K562 (cell line): Measurements from ENCODE around the gene LETM1. TPM values are rescaled to one million over a fixed set of nuclear protein-coding genes. Genes with fewer than 3 reads are reported as not detected.

Experiments used
- ATAC-seq: fragments of 200-7000 bp; cut with Tn5 transposase; 3 replicates; pipeline ENCODE4 v1.9.1; 2020; ENCODE audit warnings: moderate library complexity
- BruUV-seq: library from RNA; stranded (reverse); fragments of 400-500 nt; replicated peaks from 2 replicates; lab custom pipeline; 2021; lab: Mats Ljungman, UMichigan
- CTCF ChIA-PET: fragments of 300-600 bp; formaldehyde crosslinking; extraction: SDS; loops from one replicate; lab custom pipeline; 2021; ENCODE audit warnings: low intra/inter-chr PET ratio; lab: Yijun Ruan, JAX
- POLR2A ChIA-PET: fragments of 300-600, 350-650 bp; sonication (Branson Sonifier 250); formaldehyde crosslinking; extraction: SDS; loops from one replicate; lab custom pipeline; 2021; ENCODE audit warnings: antibody characterized with exemption, inconsistent platforms; lab: Yijun Ruan, JAX
- DNase-seq, 4 experiments: peaks; one replicate each; pipeline versions ENCODE4 v3.0.0 to v3.0.0-alpha.2; 2011 to 2018; ENCODE audit warnings: low spot score in 3 of 4, mixed read lengths in 3 of 4; ENCODE audit errors: extremely low read depth in 1 of 4
- FAIRE-seq: peaks from 2 replicates; lab custom pipeline; 2011; peaks lifted over from hg19 to GRCh38; lab: Jason Lieb, UNC
- H2AFZ ChIP-seq: 2 replicates; pipeline ENCODE4 v1.6.0; 2011; ENCODE audit warnings: low read depth, low read length, control low read depth, inconsistent platforms
- H3K27ac ChIP-seq: fragments of 200-600 bp; 3 replicates; pipeline ENCODE4 v1.8.0; 2011; ENCODE audit warnings: low read depth, mild to moderate bottlenecking, control low read depth, inconsistent platforms, low read length, moderate library complexity, mixed read lengths; ENCODE audit errors: extremely low read depth
- H3K27me3 ChIP-seq, 2 experiments: fragments of 300-600 bp in 1 of 2; 2 replicates in 1 of 2; 3 replicates in 1 of 2; pipeline versions ENCODE4 v1.6.0 to v1.8.0; 2011; ENCODE audit warnings: inconsistent platforms in 2 of 2, low read length in 2 of 2, mild to moderate bottlenecking in 1 of 2, mixed read lengths in 1 of 2, moderate library complexity in 1 of 2; ENCODE audit not compliant: control insufficient read depth in 2 of 2, insufficient read depth in 2 of 2
- H3K36me3 ChIP-seq: fragments of 300-600 bp; 3 replicates; pipeline ENCODE4 v1.8.0; 2011; ENCODE audit warnings: mild to moderate bottlenecking, low read length, inconsistent platforms; ENCODE audit not compliant: control insufficient read depth, insufficient read depth
- H3K4me1 ChIP-seq, 2 experiments: fragments of 200-600 bp in 1 of 2; replicated peaks in 1 of 2; 2 replicates in 1 of 2; 3 replicates in 1 of 2; pipeline versions ENCODE4 v1.5.1 to v1.8.0; 2011; ENCODE audit warnings: inconsistent platforms in 2 of 2, low read length in 2 of 2, mild to moderate bottlenecking in 1 of 2, mixed read lengths in 1 of 2, moderate library complexity in 1 of 2; ENCODE audit not compliant: control insufficient read depth in 2 of 2, insufficient read depth in 2 of 2
- H3K4me2 ChIP-seq: 2 replicates; pipeline ENCODE4 v1.6.1; 2011; ENCODE audit warnings: low read length, control low read depth, inconsistent platforms, mixed read lengths; ENCODE audit not compliant: insufficient read depth
- H3K4me3 ChIP-seq: fragments of 200-600 bp; sonication (generic), shearing (Covaris generic); 2 replicates; pipeline ENCODE4 v1.5.1; 2016; ENCODE audit warnings: control low read depth, inconsistent platforms
- H3K79me2 ChIP-seq: fragments of 200-600 bp; 3 replicates; pipeline ENCODE4 v1.8.0; 2011; ENCODE audit warnings: low read length, inconsistent platforms; ENCODE audit not compliant: control insufficient read depth, insufficient read depth
- H3K9ac ChIP-seq, 2 experiments: 2 replicates each; pipeline versions ENCODE4 v1.6.0 to v1.6.1; 2011; ENCODE audit warnings: low read depth in 2 of 2, low read length in 2 of 2, control low read depth in 1 of 2, inconsistent platforms in 1 of 2, mild to moderate bottlenecking in 1 of 2, mixed read lengths in 1 of 2; ENCODE audit not compliant: insufficient read depth in 1 of 2
- H3K9me1 ChIP-seq: one replicate; pipeline ENCODE4 v1.6.0; 2011; ENCODE audit warnings: inconsistent platforms, mild to moderate bottlenecking, low read length, moderate library complexity; ENCODE audit not compliant: control insufficient read depth, insufficient read depth
- H3K9me3 ChIP-seq: replicated peaks from 2 replicates; pipeline ENCODE4 v1.5.1; 2011; ENCODE audit warnings: low read depth, low read length, inconsistent platforms; ENCODE audit not compliant: control insufficient read depth, insufficient read depth
- H4K20me1 ChIP-seq: replicated peaks from 2 replicates; pipeline ENCODE4 v1.6.1; 2011; ENCODE audit warnings: low read length, inconsistent platforms, mixed read lengths; ENCODE audit not compliant: control insufficient read depth, insufficient read depth
- FOXA3 ChIP-seq, 2 experiments: fragments of 450-650 bp in 1 of 2; sonication (generic) in 1 of 2; formaldehyde crosslinking; IDR thresholded peaks in 1 of 2; conservative IDR thresholded peaks in 1 of 2; 2 replicates each; pipeline versions ENCODE4 v1.4.0 to v1.8.0; 2020 to 2022; ENCODE audit warnings: mild to moderate bottlenecking in 2 of 2, missing genetic modification reagents in 1 of 2
- HDAC6 ChIP-seq: IDR thresholded peaks from 2 replicates; pipeline ENCODE4 v1.6.1; 2012; ENCODE audit warnings: low read depth, mild to moderate bottlenecking, control low read depth, inconsistent platforms, low read length, moderate library complexity
- RUNX1 ChIP-seq: sonication (generic); IDR thresholded peaks from 2 replicates; pipeline ENCODE4 v1.6.1; 2016; ENCODE audit warnings: antibody characterized with exemption, low read depth
- WGBS: fragments of 100-300 bp; shearing (Covaris generic); methylation state at CpG from one replicate; pipeline ENCODE4 v1.1.6; 2016; ENCODE audit warnings: low coverage, mixed read lengths; ENCODE audit not compliant: insufficient coverage; ENCODE audit errors: missing lambda C conversion rate; 5-methylcytosine and 5-hydroxymethylcytosine counted together
- in situ Hi-C: fragments of 300-500 bp; cut with MboI; formaldehyde crosslinking; loops from 4 replicates; pipeline ENCODE4 v1.15.0; 2018; ENCODE audit warnings: inconsistent platforms, mixed read lengths
- intact Hi-C: fragments of 100-400 bp; cut with micrococcal nuclease; formaldehyde crosslinking; loops from 2 replicates; pipeline ENCODE4 v1.14.2; 2022
- polyA plus RNA-seq, 8 experiments: library from polyadenylated mRNA; depleted of rRNA in 4 of 8; stranded (reverse) in 5 of 8; unstranded in 3 of 8; fragments of >200 nt; fragmentation: Nextera tagmentation in 2 of 8; fragmentation: Illumina TruSeq in 1 of 8; extraction: Ambion mirVana in 2 of 8; extraction: Trizol in 1 of 8; gene quantifications; 2 replicates each; pipeline versions ENCODE4 v1.2.1 to v1.2.3, GENCODE V29; 2011 to 2014; ENCODE audit warnings: inconsistent platforms in 1 of 8, missing spikeins in 1 of 8
- total RNA-seq, 7 experiments: library from RNA; depleted of rRNA in 6 of 7; stranded (reverse); fragments of >200 nt in 6 of 7; fragmentation: Illumina TruSeq in 2 of 7; extraction: Trizol in 2 of 7; gene quantifications; 2 replicates each; pipeline versions ENCODE4 v1.2.1 to v1.2.3, GENCODE V29; 2011 to 2021; ENCODE audit warnings: low replicate concordance in 1 of 7
- TF ChIP-seq, protein P1 (sequence below): fragments of 250-450 bp; sonication (Bioruptor Pico); IDR thresholded peaks from 2 replicates; pipeline ENCODE4 v1.8.0; 2022; ENCODE audit warnings: moderate library complexity, mild to moderate bottlenecking, inconsistent platforms

Gene LETM1
- total and polyA plus RNA-seq, 9 of the 15 experiments (the other 6 are each of a cell fraction or from before 2014, with no cell fraction given), result 3.9 to 109 (median 35.0) TPM

DNA sequence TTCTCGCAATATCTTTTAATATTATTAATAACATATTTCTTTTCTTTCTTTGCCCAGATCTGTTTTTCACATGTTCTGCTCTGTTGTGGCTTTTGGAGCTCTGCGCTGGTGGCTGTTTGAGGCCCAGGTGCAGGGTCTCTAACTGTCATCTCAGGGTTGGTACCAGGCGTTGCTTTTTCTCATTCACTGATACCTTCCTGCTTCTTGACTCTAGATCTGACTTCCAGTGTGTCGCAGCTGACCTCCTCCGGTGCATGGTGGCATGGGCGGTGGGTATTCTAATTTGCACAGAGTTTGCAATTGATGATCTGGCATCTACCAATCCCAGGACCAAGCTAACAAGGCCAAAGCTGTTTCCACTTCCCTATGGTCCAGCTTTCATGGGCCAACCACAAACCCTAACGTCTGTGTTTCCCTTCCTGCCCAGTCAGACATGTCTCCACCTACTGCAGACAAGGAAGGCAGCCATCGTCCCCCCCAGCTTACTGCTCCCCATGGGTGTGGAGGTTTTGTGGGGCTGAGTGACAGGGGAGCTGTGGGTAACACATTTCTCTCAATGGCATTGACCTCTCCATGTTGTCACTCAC, 25.2 kb downstream of the LETM1 start:
- H2AFZ ChIP-seq, result no peak overlapping the region
- no peak overlapping the region; a peak in 1 of 4 replicates for H3K9ac ChIP-seq
- POLR2A ChIA-PET, result interaction anchor here (0.8 to 1.5 kb wide), 4 partner anchors 9 to 25 kb away, joined by 3 to 9 read pairs (median 3); partner anchors contain the start of gene LETM1
- WGBS, result 84% methylated on average over 8 of the region's 8 CpGs
- no peaks in the 10 kb centered on the region for H3K9me3 ChIP-seq
- CTCF ChIA-PET, result no interaction called here
- BruUV-seq, result no TSS peak
- no peaks in the 10 kb centered on the region; a peak in 2 of 5 replicates for H3K4me1 ChIP-seq
- TF ChIP-seq FOXA3 (CRISPR knock-in tag; conservative IDR thresholded peaks at IDR 0.05 in 1 of 2, IDR thresholded peaks at IDR 0.05 in 1 of 2) (no peak), HDAC6 (no peak)
- TF ChIP-seq, all 486 proteins: peak for 0
- no peak for DNase-seq
- Histone ChIP-seq H3K79me2 (no peaks in the 10 kb centered on the region; the same call in 2 of the 3 replicates), H3K27me3 (no peaks in the 10 kb centered on the region), H3K4me2 (no peak overlapping the region), H4K20me1 (peaks cover 4% of the 10 kb centered on the region; the same call in 1 of the 2 replicates), H3K27ac (no peak overlapping the region), H3K9me1 (no peaks in the 10 kb centered on the region), H3K4me3 (no peak overlapping the region), H3K36me3 (peaks cover 75% of the 10 kb centered on the region; the same call in 2 of the 3 replicates)
- in situ Hi-C loops (no loop called here), intact Hi-C loops (no loop called here)
- FAIRE-seq, result no peak
- ATAC-seq, result no peak

- no peak overlapping the region for H3K4me2 ChIP-seq
- 85% methylated on average over 3 of the region's 3 CpGs for WGBS
- BruUV-seq, result no TSS peak
- ChIA-PET CTCF (no interaction called here), POLR2A (interaction anchor here (0.8 to 1.5 kb wide), 3 partner anchors 8 to 26 kb away, joined by 3 to 9 read pairs (median 3); partner anchors contain the start of gene LETM1)
- no peaks in the 10 kb centered on the region; the same call in 2 of the 3 replicates for H3K79me2 ChIP-seq
- peaks cover 75% of the 10 kb centered on the region; the same call in 2 of the 3 replicates for H3K36me3 ChIP-seq
- DNase-seq (no peak), ATAC-seq (no peak), FAIRE-seq (no peak)
- peaks cover 4% of the 10 kb centered on the region; the same call in 1 of the 2 replicates for H4K20me1 ChIP-seq
- no peaks in the 10 kb centered on the region for H3K9me3 ChIP-seq
- intact Hi-C loops, result no loop called here
- H3K4me1 ChIP-seq, result no peaks in the 10 kb centered on the region; a peak in 2 of 5 replicates
- H3K9me1 ChIP-seq, result no peaks in the 10 kb centered on the region
- no peaks in the 10 kb centered on the region for H3K27me3 ChIP-seq
- in situ Hi-C loops, result no loop called here
- TF ChIP-seq RUNX1, result no peak
- TF ChIP-seq, protein P1, sequence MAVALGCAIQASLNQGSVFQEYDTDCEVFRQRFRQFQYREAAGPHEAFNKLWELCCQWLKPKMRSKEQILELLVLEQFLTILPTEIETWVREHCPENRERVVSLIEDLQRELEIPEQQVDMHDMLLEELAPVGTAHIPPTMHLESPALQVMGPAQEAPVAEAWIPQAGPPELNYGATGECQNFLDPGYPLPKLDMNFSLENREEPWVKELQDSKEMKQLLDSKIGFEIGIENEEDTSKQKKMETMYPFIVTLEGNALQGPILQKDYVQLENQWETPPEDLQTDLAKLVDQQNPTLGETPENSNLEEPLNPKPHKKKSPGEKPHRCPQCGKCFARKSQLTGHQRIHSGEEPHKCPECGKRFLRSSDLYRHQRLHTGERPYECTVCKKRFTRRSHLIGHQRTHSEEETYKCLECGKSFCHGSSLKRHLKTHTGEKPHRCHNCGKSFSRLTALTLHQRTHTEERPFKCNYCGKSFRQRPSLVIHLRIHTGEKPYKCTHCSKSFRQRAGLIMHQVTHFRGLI (CRISPR knock-in tag), result no peak
- H3K9ac ChIP-seq, result no peak overlapping the region
- no peak overlapping the region for H3K4me3 ChIP-seq
- H2AFZ ChIP-seq, result no peak overlapping the region
- no peak overlapping the region for H3K27ac ChIP-seq
These were observed 25.7 kb downstream of the LETM1 start for GRCh38 chr4:1830234-1830633.
